ENCODE data around the gene COQ10A.
"Not testable (repeated sequence)": the region's sequence is repeated elsewhere in the genome, so short reads cannot be mapped to it uniquely, and the experiment has no call there.

Gene COQ10A

GRCh38 chr12:56243731-56244181, 23.0 kb upstream of the COQ10A start:
- DNase-seq = no peak

- no peak for DNase-seq
Observed at GRCh38 chr12:56244494-56244893, 22.2 kb upstream of the COQ10A start.

GRCh38 chr12:56247923-56248322, 18.8 kb upstream of the COQ10A start:
- no peak for DNase-seq

DNA sequence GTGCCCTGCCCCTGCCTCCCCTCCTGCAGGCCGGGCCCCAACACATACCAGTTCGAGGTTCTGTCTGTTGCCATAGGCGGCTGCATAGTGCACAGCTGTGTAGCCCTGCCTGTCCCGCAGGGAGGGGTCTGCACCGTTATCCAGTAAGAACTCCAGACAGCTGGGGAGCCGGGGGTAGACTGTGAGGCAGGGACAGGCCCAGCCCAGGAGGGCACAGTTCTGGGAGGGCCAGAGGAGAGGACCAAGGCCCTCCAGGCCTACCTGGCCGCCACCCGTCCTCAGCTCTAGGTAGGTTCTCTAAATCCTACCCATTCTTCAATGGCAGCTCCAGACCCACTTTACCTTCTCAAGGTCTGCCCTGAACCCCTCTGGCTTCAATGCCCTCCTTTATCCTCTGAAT, 18.0 kb upstream of the COQ10A start:
- no peak for DNase-seq

DNA sequence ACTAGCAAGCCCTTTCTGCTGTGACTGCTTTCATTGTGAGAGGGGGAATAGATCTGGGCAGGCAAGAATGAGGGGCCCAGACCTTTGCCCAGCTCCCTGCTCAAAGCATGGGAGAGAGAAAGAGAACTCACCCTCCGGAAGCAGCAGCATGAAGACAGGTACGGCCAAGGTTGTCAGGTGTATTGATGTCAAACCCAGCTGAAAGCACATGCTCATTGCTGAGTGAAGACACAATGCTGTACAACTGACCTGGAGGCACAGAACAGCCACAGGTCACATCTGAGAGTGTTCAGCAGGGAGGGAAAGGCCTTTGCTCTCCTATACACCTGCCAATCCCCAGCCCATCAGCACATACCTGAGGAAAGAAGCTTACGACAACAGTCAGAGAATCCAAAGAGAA, 14.1 kb upstream of the COQ10A start:
- DNase-seq = no peak

- DNase-seq = no peak
Observed at GRCh38 chr12:56253091-56253490, 13.7 kb upstream of the COQ10A start.

- no peak for DNase-seq
Observed at GRCh38 chr12:56255671-56256070, 11.1 kb upstream of the COQ10A start.

DNA sequence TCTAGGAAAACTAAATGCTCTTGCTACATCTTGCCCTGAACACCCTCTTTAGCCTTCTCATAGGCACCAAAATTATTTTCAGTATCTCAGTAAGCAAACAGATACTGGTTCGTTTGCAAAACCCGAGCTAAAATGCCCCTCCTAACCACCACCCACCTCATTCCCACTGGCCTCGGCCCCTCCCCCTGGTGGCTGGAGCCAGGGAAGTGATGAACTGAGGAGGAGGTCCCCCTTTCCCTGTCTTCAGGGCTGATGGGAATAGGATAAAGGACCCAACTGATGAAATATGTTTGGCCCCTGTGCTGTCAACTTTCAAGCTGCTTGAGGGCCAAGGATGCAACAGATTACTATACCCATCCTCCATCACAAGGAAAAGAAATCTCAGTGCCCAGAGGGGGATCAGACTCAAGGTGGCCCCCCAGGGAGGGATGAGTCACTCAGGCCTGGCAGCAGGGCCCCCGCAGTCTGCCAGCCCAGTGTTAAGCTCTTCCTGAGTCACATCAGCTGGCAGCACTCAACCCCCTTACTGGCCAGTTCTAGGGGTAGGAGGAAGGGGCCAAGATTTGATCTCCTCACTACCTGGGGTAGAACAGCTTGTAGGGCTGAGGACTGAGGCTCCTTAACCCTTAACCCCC, 10.3 kb upstream of the COQ10A start:
- DNase-seq = peak; percentile 28

- DNase-seq = no peak
Observed at GRCh38 chr12:56257071-56257470, 9.7 kb upstream of the COQ10A start.

DNA sequence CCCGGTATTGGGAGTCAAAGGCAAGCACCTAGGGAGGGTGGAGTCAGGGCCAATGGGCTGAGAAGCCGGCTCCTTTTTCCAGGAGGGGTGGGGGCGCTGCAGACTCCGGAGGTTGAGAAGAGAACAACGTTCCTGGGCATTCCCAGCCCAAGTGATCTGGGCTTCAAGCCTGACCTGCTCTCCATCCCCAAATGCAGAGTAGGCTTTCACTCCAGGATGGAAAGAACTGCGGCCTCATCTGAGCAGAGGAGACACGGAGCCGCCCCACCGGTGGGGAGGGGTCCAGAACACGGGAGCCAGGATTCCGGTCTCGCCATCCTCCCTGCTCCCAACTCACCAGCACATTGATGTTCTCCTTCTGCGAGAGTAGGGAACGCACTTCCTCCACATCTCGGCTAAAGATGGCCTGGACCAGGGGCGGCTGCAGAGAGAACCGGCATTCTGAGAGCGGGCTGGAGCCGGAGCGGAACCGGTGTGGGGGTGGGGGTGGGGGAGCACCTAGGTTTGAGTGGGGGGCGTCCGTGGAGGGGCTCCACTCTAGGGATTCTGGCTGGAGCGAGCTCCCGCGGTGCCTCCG, 9.2 kb upstream of the COQ10A start:
- peak; percentile 21 for DNase-seq

GRCh38 chr12:56258068-56258819, 8.5 kb upstream of the COQ10A start, which contains the start of gene ANKRD52:
Gene ANKRD52, minus strand, starts transcription at chr12:56258384. Its CDS starts 115 bp downstream, at chr12:56258269.
- peak; percentile 80 for DNase-seq

DNA sequence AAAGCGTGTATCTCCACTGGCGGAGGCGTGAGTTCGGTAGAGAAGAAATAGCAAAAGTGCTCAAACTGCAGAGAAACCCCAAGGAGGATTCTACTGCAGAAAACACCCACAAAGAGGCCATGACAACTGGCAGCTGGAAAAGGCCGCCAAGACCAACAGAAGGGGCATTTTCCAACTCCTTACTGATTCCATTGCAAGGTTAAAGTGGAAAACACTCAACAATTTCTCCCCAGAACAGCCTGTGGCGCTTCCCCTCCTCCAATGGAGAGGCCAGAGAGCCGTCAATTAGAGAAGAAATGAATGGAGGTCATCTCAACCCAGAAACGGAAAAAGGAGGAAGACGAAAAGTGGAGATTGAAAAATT, 7.9 kb upstream of the COQ10A start:
- DNase-seq = no peak

DNA sequence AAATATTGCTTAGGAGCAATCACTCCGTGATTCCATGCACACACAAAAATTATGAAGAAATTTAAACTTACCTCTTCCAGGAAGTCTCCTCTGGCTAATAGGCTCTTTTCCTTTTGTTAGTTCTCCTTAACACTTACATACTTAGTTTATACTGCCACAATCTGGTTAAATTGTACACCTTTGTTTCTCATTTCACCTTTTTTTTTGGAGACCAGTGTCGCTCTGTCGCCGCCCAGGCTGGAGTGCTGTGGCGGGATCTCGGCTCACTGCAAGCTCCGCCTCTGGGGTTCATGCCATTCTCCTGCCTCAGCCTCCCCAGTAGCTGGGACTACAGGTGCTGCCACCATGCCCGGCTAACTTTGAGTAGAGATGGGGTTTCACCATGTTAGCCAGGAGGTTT, 6.4 kb upstream of the COQ10A start:
- no peak for DNase-seq

- DNase-seq = no peak
Observed at GRCh38 chr12:56260921-56261320, 5.8 kb upstream of the COQ10A start.

GRCh38 chr12:56261503-56262232, 5.1 kb upstream of the COQ10A start:
- DNase-seq = peak; percentile 87

GRCh38 chr12:56262955-56263354, 3.8 kb upstream of the COQ10A start:
- not testable (repeated sequence) for DNase-seq

DNA sequence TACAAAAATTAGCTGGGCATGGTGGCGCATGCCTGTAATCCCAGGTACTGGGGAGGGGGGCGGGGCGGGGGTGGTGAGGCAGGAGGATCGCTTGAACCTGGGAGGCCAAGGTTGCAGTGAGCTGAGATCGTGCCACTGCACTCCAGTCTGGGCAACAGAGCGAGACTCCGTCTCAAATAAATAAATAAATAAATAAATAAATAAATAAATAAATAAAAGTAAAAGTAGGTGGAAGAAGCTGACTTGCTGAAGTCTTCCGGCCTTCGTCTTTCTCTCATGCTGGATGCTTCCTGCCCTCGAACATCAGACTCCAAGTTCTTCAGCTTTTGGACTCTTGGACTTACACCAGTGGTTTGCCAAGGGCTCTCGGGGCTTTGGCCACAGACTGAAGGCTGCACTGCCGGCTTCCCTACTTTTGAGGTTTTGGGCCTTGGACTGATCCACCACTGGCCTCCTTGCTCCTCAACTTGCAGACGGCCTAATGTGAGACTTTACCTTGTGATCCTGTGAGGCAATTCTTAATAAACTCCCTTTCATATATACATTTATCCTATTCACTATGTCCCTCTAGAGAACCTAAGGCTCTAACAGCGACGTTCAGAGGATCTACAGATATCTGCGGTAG, 562 bp upstream of the COQ10A start:
- not testable (repeated sequence) for DNase-seq

GRCh38 chr12:56267443-56268071, 815 bp downstream of the COQ10A start:
- DNase-seq = no peak

- DNase-seq = peak; percentile 30
Observed at GRCh38 chr12:56271031-56271430, 4.3 kb downstream of the COQ10A start.

DNA sequence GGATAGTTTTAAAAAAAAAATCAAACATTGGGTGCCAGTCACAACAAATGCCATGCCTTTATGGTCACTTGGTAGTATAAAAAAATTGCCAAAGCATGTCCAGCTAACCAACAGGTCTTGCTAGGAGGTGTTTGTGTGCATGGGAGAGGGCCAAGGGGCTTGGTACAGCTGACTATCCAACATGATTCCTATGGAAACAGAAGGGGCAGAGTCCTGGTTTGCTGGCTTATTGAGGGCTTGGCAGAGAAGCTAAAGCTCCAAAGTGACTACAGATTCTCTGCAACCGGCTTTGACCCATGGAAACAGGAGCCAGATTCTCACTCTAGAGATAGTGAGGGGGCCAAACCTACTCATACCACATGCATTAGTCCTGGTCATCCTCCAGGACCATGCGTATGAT, 5.7 kb downstream of the COQ10A start:
- DNase-seq = not testable (repeated sequence)

GRCh38 chr12:56274299-56274698, 7.6 kb downstream of the COQ10A start:
- no peak for DNase-seq

- DNase-seq = no peak
Observed at GRCh38 chr12:56278905-56279304, 12.2 kb downstream of the COQ10A start.
